ENCODE data around the gene SPAG4.

- TF ChIP-seq CTCF (IDR thresholded peaks at IDR 0.05) (no peak), POLR2A (IDR thresholded peaks at IDR 0.05) (no peak)
Measured at GRCh38 chr20:35640724-35641123, 25.1 kb downstream of the SPAG4 start.
